Cardiac muscle cell (in vitro differentiated cells and primary cell): ENCODE measurements around the gene TNFRSF19. TPM values are rescaled to one million over a fixed set of nuclear protein-coding genes. Genes with fewer than 3 reads are reported as not detected.
"Not testable (repeated sequence)": the region's sequence is repeated elsewhere in the genome, so short reads cannot be mapped to it uniquely, and the experiment has no call there.

Source experiments
- DNase-seq, 2 donors: peaks; one replicate each; pipeline versions ENCODE4 v3.0.0 to v3.0.0-alpha.2; 2010 to 2017; ENCODE audit warnings: low read depth in 1 of 2, low spot score in 1 of 2
- H3K27ac ChIP-seq: fragments of 200-600 bp; sonication (generic); 2 replicates; pipeline ENCODE4 v1.5.1; 2016
- H3K27me3 ChIP-seq: fragments of 200-600 bp; sonication (generic); 2 replicates; pipeline ENCODE4 v1.6.0; 2016; ENCODE audit warnings: control low read depth
- H3K36me3 ChIP-seq: fragments of 200-600 bp; sonication (generic); 2 replicates; pipeline ENCODE4 v1.5.1; 2016; ENCODE audit warnings: control low read depth
- H3K4me1 ChIP-seq: fragments of 200-600 bp; sonication (generic); 2 replicates; pipeline ENCODE4 v1.8.1; 2017; ENCODE audit warnings: low read depth, mild to moderate bottlenecking, mixed run types
- H3K4me3 ChIP-seq: fragments of 200-600 bp; sonication (generic); 2 replicates; pipeline ENCODE4 v1.5.1; 2016; ENCODE audit warnings: mild to moderate bottlenecking
- H3K9me3 ChIP-seq: fragments of 200-600 bp; sonication (generic); 2 replicates; pipeline ENCODE4 v1.5.1; 2017; ENCODE audit warnings: low read depth, mild to moderate bottlenecking, control low read depth
- CTCF ChIP-seq: IDR thresholded peaks from 2 replicates; pipeline ENCODE4 v1.5.1; 2012; ENCODE audit warnings: low read depth, mild to moderate bottlenecking, low read length
- polyA plus RNA-seq: library from polyadenylated mRNA; unstranded; fragments of >200 nt; fragmentation: Nextera tagmentation; extraction: Ambion mirVana; gene quantifications from 2 replicates; pipeline ENCODE4 v1.2.1, GENCODE V29; 2016
- total RNA-seq: library from RNA; depleted of rRNA; stranded (reverse); fragments of >200 nt; gene quantifications from 2 replicates; pipeline ENCODE4 v1.2.3, GENCODE V29; 2016

Gene TNFRSF19
- total RNA-seq: 139 and 141 TPM in 2 replicates
- polyA plus RNA-seq: 91.3 and 124 TPM in 2 replicates

GRCh38 chr13:23570099-23570920 is at the start of gene TNFRSF19:
TSS of gene TNFRSF19 (plus strand) at chr13:23570412. CDS start at chr13:23590184, 19,772 bp downstream.
- H3K4me3 ChIP-seq: peak within 1 kb of the TSS; percentile 82
- no peaks in the 10 kb centered on the region for H3K27me3 ChIP-seq
- peak within 1 kb of the TSS; percentile 91 for H3K27ac ChIP-seq
- DNase-seq: peak; percentile 80 to 84
- H3K4me1 ChIP-seq: peaks cover 25% of the 10 kb centered on the region
- no peaks in the 10 kb centered on the region for H3K36me3 ChIP-seq
- no peaks in the 10 kb centered on the region for H3K9me3 ChIP-seq
- TF ChIP-seq CTCF: no peak

- H3K9me3 ChIP-seq, H3K4me1 ChIP-seq, H3K27me3 ChIP-seq, DNase-seq, H3K36me3 ChIP-seq, H3K27ac ChIP-seq, H3K4me3 ChIP-seq: not testable (repeated sequence)
These were observed 40.3 kb upstream of the TNFRSF19 start for GRCh38 chr13:23529926-23530325.

- H3K27ac ChIP-seq: no peak overlapping the region
- no peak overlapping the region for H3K4me3 ChIP-seq
- no peaks in the 10 kb centered on the region for H3K4me1 ChIP-seq
- TF ChIP-seq CTCF: no peak
- DNase-seq: no peak
- no peaks in the 10 kb centered on the region for H3K36me3 ChIP-seq
- no peaks in the 10 kb centered on the region for H3K27me3 ChIP-seq
- H3K9me3 ChIP-seq: no peaks in the 10 kb centered on the region
These were observed 38.8 kb upstream of the TNFRSF19 start for GRCh38 chr13:23531446-23531845.

GRCh38 chr13:23534090-23534489 is 36.1 kb upstream of the TNFRSF19 start:
- TF ChIP-seq CTCF: no peak
- H3K36me3 ChIP-seq: no peaks in the 10 kb centered on the region
- no peak for DNase-seq
- no peaks in the 10 kb centered on the region for H3K27me3 ChIP-seq
- no peaks in the 10 kb centered on the region for H3K4me1 ChIP-seq
- H3K9me3 ChIP-seq: no peaks in the 10 kb centered on the region
- no peak overlapping the region for H3K4me3 ChIP-seq
- no peak overlapping the region for H3K27ac ChIP-seq

GRCh38 chr13:23541221-23541824 is 28.9 kb upstream of the TNFRSF19 start:
- H3K27ac ChIP-seq: no peak overlapping the region
- H3K36me3 ChIP-seq: no peaks in the 10 kb centered on the region
- no peaks in the 10 kb centered on the region for H3K9me3 ChIP-seq
- no peak for DNase-seq
- H3K27me3 ChIP-seq: no peaks in the 10 kb centered on the region
- H3K4me1 ChIP-seq: no peaks in the 10 kb centered on the region
- no peak overlapping the region for H3K4me3 ChIP-seq
- TF ChIP-seq CTCF: no peak

GRCh38 chr13:23544668-23545067 is 25.5 kb upstream of the TNFRSF19 start:
- no peak for DNase-seq
- Histone ChIP-seq H3K4me1 (peaks cover 10% of the 10 kb centered on the region), H3K36me3 (no peaks in the 10 kb centered on the region), H3K9me3 (no peaks in the 10 kb centered on the region), H3K27ac (no peak overlapping the region), H3K4me3 (no peak overlapping the region), H3K27me3 (no peaks in the 10 kb centered on the region)
- no peak for TF ChIP-seq CTCF
